Thymus (tissue), 11 donors: Measurements from ENCODE around the gene GCN1. TPM values are rescaled to one million over a fixed set of nuclear protein-coding genes. Genes with fewer than 3 reads are reported as not detected.

Source experiments
- DNase-seq, 9 donors: peaks; one replicate each; pipeline ENCODE4 v3.0.0-alpha.2; 2013; ENCODE audit warnings: low spot score in 9 of 9, low read depth in 6 of 9, missing footprints in 1 of 9
- H3K27ac ChIP-seq, 2 donors: one replicate each; pipeline ENCODE4 v1.5.1; 2013; ENCODE audit warnings: control low read depth in 1 of 2, low read depth in 1 of 2, low read length in 1 of 2, mild to moderate bottlenecking in 1 of 2, moderate library complexity in 1 of 2
- H3K27me3 ChIP-seq, 2 donors: one replicate each; pipeline ENCODE4 v1.5.1; 2013; ENCODE audit warnings: low read length in 1 of 2; ENCODE audit not compliant: control insufficient read depth in 2 of 2, insufficient read depth in 1 of 2
- H3K36me3 ChIP-seq, 2 donors: one replicate each; pipeline ENCODE4 v1.5.1; 2013; ENCODE audit warnings: low read length in 1 of 2, mild to moderate bottlenecking in 1 of 2, moderate library complexity in 1 of 2; ENCODE audit not compliant: control insufficient read depth in 2 of 2, insufficient read depth in 2 of 2
- H3K4me1 ChIP-seq, 2 donors: one replicate each; pipeline ENCODE4 v1.5.1; 2013; ENCODE audit warnings: low read length in 2 of 2; ENCODE audit not compliant: control insufficient read depth in 2 of 2, insufficient read depth in 2 of 2
- H3K4me3 ChIP-seq, 2 donors: one replicate each; pipeline ENCODE4 v1.5.1; 2013; ENCODE audit warnings: low read length in 2 of 2, control low read depth in 1 of 2, mild to moderate bottlenecking in 1 of 2
- H3K9me3 ChIP-seq, 2 donors: one replicate each; pipeline ENCODE4 v1.5.1; 2013; ENCODE audit warnings: low read length in 1 of 2, mild to moderate bottlenecking in 1 of 2; ENCODE audit not compliant: control insufficient read depth in 2 of 2, insufficient read depth in 1 of 2
- WGBS: extraction: QIAGEN DNeasy Blood & Tissue Kit; methylation state at CpG from one replicate; pipeline ENCODE4 v1.1.7; 2013; 5-methylcytosine and 5-hydroxymethylcytosine counted together
- polyA plus RNA-seq: library from polyadenylated mRNA; stranded (reverse); fragments of 200-250 nt; gene quantifications from one replicate; pipeline ENCODE4 v1.2.3, GENCODE V29; 2013
- total RNA-seq: library from RNA; stranded (reverse); fragments of 120-200 nt; gene quantifications from one replicate; pipeline ENCODE4 v1.2.4, GENCODE V29; 2013
- donor health status: healthy.

GCN1 gene
- total and polyA plus RNA-seq, 2 donors, result 22.4 to 34.5 TPM

DNA sequence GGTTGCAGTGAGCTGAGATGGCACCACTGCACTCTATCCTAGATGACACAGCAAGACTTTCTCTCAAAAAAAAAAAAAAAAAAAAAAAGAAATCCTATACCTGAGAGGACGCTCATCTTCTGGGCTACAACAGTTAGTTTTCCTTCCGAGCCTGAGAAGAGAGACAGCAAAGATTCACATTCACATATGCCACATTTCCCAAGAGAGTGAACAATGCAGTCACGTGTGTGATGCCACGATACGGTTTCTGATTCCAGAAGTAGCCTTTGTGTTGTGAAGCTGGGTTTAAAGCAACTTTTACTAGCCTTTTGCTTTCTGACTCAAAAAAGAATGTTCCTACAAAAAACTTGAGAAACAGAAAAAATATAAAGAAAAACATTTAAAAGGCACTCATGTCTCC lies 19.5 kb downstream of the GCN1 start:
- Histone ChIP-seq H3K27me3 (no peaks in the 10 kb centered on the region), H3K9me3 (no peaks in the 10 kb centered on the region), H3K4me3 (no peak overlapping the region), H3K36me3 (peaks cover 79 to 89% of the 10 kb centered on the region in 2 donors), H3K27ac (no peak overlapping the region), H3K4me1 (no peaks in the 10 kb centered on the region)
- no peak for DNase-seq
- 94% methylated on average over 5 of the region's 5 CpGs for WGBS

- Histone ChIP-seq H3K27ac (no peak overlapping the region), H3K9me3 (no peaks in the 10 kb centered on the region), H3K27me3 (no peaks in the 10 kb centered on the region), H3K36me3 (peaks cover 76 to 83% of the 10 kb centered on the region in 2 donors), H3K4me3 (no peak overlapping the region), H3K4me1 (no peaks in the 10 kb centered on the region)
- over 99% methylated on average over 3 of the region's 3 CpGs for WGBS
- DNase-seq, result no peak
Observed at GRCh38 chr12:120172053-120172452, 22.5 kb downstream of the GCN1 start.

DNA sequence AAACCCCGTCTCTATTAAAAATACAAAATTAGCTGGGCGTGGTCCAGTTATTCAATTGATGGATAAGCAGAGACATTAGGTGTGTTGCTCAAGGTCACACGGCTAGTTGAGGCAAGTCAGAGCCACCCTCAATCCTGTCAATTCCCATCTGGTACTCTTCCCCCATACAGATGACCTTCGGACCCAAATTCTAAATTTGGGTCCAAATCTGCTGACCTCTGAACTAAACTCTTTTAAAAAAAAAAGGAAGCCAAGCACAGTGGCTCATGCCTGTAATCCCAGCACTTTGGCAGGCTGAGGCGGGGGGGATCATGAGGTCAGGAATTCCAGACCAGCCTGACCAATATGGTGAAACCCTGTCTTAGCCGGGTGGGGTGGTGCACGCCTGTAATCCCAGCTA lies 23.9 kb downstream of the GCN1 start:
- Histone ChIP-seq H3K9me3 (no peaks in the 10 kb centered on the region), H3K4me3 (no peak overlapping the region), H3K27me3 (no peaks in the 10 kb centered on the region), H3K36me3 (peaks cover 70 to 71% of the 10 kb centered on the region in 2 donors), H3K27ac (no peak overlapping the region), H3K4me1 (no peaks in the 10 kb centered on the region)
- no peak for DNase-seq
- WGBS, result 97% methylated on average over 7 of the region's 7 CpGs

DNA sequence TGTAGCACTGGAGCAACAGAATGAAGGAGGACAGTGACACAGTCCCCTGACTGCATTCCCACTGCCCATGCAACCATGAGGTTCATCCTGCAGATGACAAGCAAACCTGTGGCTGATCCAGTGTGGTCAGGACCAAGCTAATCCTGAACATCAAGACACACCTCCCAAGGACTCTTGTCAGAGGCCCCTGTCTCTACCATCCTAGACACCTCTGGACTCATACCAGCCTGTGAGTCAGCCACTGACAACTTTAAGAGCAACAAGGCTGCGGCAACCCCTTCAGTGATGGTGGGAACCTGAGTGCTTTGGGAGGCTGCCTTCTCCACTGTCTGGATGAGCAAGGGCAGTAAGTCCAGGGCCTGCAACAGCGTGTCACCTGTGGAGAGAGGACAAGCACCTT lies 24.6 kb downstream of the GCN1 start:
- WGBS, result 100% methylated on average over 2 of the region's 2 CpGs
- H3K27ac ChIP-seq, result no peak overlapping the region
- DNase-seq, result no peak

DNA sequence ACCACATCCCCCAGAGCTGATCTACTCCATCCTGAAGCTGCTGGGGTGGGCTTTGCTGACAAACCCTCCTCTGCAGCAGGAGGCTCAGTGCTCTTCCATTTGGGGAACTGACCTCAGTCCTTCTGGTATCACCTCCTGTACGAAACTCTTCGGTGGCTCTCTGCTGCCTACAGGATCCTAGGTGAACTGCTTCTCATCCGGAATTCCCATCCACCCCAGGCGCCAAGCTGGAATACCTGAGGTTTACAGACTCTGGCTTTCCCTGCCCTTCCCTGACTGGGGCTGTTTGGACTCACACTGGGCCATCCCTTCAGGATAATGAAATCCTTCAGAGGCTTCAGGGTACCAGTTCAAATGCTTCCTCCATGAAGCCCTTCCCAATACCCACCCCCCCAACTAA lies 26.2 kb downstream of the GCN1 start:
- no peak for DNase-seq
- H3K4me1 ChIP-seq, result no peaks in the 10 kb centered on the region
- no peaks in the 10 kb centered on the region for H3K27me3 ChIP-seq
- H3K36me3 ChIP-seq, result peaks cover 65 to 67% of the 10 kb centered on the region in 2 donors
- over 99% methylated on average over 4 of the region's 4 CpGs for WGBS
- H3K4me3 ChIP-seq, result no peak overlapping the region
- H3K9me3 ChIP-seq, result no peaks in the 10 kb centered on the region
- H3K27ac ChIP-seq, result no peak overlapping the region

More for the DNA sequence above, 24.6 kb downstream of the GCN1 start:
- peaks cover 67 to 68% of the 10 kb centered on the region in 2 donors for H3K36me3 ChIP-seq
- H3K4me1 ChIP-seq, result no peaks in the 10 kb centered on the region
- no peaks in the 10 kb centered on the region for H3K27me3 ChIP-seq
- no peaks in the 10 kb centered on the region for H3K9me3 ChIP-seq
- H3K4me3 ChIP-seq, result no peak overlapping the region

- 97% methylated on average over 6 of the region's 6 CpGs for WGBS
- H3K27ac ChIP-seq, result no peak overlapping the region
- no peaks in the 10 kb centered on the region for H3K27me3 ChIP-seq
- no peak overlapping the region for H3K4me3 ChIP-seq
- H3K9me3 ChIP-seq, result no peaks in the 10 kb centered on the region
- H3K36me3 ChIP-seq, result peaks cover 66 to 69% of the 10 kb centered on the region in 2 donors
- DNase-seq, result no peak
- no peaks in the 10 kb centered on the region for H3K4me1 ChIP-seq
Observed at GRCh38 chr12:120167529-120168095, 26.9 kb downstream of the GCN1 start.

DNA sequence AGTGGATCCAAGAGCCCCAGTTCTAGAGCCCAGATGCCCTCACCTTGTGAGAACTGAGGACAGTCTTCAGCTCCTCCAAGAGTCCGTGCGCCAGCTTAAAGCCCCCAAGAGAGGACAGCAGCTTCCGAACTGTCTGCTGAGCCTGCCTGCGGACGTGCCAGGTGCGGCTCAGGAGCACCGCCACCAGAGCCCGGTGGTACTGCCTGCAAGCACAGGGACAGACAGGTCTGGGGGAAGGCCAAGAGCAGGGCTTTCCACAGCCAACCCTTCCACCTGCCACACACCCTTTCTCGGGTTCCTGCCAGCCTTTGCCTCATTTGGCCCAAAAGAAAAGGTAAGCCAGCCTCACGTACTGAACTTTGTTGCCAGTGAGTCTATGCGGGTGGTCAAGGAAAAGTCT lies 30.2 kb downstream of the GCN1 start:
- Histone ChIP-seq H3K9me3 (no peaks in the 10 kb centered on the region), H3K4me1 (no peaks in the 10 kb centered on the region), H3K4me3 (no peak overlapping the region), H3K27ac (no peak overlapping the region), H3K27me3 (no peaks in the 10 kb centered on the region), H3K36me3 (peaks cover 70 to 74% of the 10 kb centered on the region in 2 donors)
- no peak for DNase-seq
- 98% methylated on average over 11 of the region's 11 CpGs for WGBS

GRCh38 chr12:120162763-120163162 lies 31.8 kb downstream of the GCN1 start:
- no peak for DNase-seq
- no peak overlapping the region for H3K27ac ChIP-seq
- no peaks in the 10 kb centered on the region for H3K27me3 ChIP-seq
- peaks cover 73 to 74% of the 10 kb centered on the region in 2 donors for H3K36me3 ChIP-seq
- no peaks in the 10 kb centered on the region for H3K4me1 ChIP-seq
- H3K4me3 ChIP-seq, result no peak overlapping the region
- WGBS, result 98% methylated on average over 8 of the region's 8 CpGs
- no peaks in the 10 kb centered on the region for H3K9me3 ChIP-seq

- DNase-seq, result no peak
- peaks cover 77 to 79% of the 10 kb centered on the region in 2 donors for H3K36me3 ChIP-seq
- no peaks in the 10 kb centered on the region for H3K9me3 ChIP-seq
- H3K27me3 ChIP-seq, result no peaks in the 10 kb centered on the region
- 97% methylated on average over 11 of the region's 11 CpGs for WGBS
- H3K4me3 ChIP-seq, result no peak overlapping the region
- H3K4me1 ChIP-seq, result no peaks in the 10 kb centered on the region
- no peak overlapping the region for H3K27ac ChIP-seq
Observed at GRCh38 chr12:120161852-120162251, 32.7 kb downstream of the GCN1 start.
